HG02678 (cell line): ENCODE measurements around the gene BRINP2.

ENCODE experiments used
- ATAC-seq: cut with Tn5 transposase; IDR thresholded peaks from one replicate; pipeline ENCODE4 v1.9.1; 2021; ENCODE audit warnings: mild to moderate bottlenecking, moderate library complexity; ENCODE audit not compliant: unreplicated experiment

Gene BRINP2

GRCh38 chr1:177164380-177165068 lies 6.2 kb upstream of the BRINP2 start, which contains the start of gene ASTN1:
TSS of gene ASTN1 (minus strand) at chr1:177164712. CDS start at chr1:177164676, 36 bp downstream.
- no peak for ATAC-seq

DNA sequence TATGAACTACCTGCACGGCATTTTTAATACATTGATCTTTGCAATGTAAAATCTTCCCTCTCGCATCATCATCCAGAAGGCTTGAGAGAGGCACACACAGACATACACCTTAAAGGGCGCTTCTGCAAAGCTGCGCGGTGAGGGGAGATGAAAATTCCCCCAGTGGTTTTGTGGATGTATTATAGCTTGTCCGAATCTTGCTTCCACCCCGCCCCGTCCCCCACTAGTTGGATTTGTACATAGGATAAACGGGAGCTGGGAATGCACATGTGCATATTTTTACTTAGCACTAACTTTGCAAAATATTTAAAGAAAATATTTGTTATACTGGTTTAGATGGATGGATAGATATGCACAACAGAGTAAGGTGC lies 5.7 kb upstream of the BRINP2 start:
- ATAC-seq, result no peak

- no peak for ATAC-seq
Measured at GRCh38 chr1:177171536-177172123, 872 bp downstream of the BRINP2 start.

DNA sequence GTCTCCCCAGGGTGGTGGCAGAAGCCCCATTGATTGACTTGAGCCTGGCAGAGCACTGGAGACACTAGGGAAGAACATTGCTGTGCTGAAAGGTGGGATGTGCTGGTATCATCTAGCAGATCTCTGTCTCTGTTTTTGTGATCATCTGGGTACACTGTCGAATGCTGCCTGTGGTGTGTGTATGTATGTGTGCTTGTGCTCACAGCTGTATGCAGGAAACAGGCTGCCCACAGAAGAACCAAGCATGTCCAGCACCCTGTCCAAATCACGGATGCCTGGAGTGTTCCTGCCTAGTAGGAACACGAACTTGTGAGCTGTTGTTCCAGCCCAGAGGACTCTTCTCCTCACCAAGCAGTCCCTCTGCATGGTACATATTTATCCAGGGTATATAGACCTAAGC lies 1.5 kb downstream of the BRINP2 start:
- no peak for ATAC-seq

GRCh38 chr1:177172866-177173265 lies 2.1 kb downstream of the BRINP2 start:
- no peak for ATAC-seq

GRCh38 chr1:177173976-177174375 lies 3.2 kb downstream of the BRINP2 start:
- no peak for ATAC-seq

GRCh38 chr1:177174921-177175634 lies 4.3 kb downstream of the BRINP2 start:
- ATAC-seq, result no peak

DNA sequence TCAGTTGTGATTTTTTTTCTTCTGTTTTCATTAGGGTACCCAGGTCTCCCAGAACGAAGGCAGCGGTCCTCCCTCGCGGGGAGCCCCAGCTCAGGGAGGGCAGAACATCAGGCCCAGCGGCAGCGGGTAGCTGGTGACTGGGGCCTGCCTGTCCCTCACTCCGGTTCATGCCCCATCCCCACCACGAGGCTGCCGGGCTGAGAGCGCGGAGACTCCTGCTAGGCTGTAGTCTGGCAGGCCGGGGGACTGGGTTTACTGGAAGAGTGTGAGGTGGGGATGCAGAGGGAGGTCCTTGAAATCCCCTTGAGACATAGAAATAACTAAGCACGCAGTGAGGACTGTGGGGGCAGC lies 10.5 kb downstream of the BRINP2 start:
- ATAC-seq, result no peak

GRCh38 chr1:177181631-177182291 lies 11.0 kb downstream of the BRINP2 start:
- peak; percentile 95 for ATAC-seq

- no peak for ATAC-seq
Measured at GRCh38 chr1:177183836-177184235, 13.1 kb downstream of the BRINP2 start.

GRCh38 chr1:177185209-177185608 lies 14.5 kb downstream of the BRINP2 start:
- ATAC-seq, result no peak

DNA sequence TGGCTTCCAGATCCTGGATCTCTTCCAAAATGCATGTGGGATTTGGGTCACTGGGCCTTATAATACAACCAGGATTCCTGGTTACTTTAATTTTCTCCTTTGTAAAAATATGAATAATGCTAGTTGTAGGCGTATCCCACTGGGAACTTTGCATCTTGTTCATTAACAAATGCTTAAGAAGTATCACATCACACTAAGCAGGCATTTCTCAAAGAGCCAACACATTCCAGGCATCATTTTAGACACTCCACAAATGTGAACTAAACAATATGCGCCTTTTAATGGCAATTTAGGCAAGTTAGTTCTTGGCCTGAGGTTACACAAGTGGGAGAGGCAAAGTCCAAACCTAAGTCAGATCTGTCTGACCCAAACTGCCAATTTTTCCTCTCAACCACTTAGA lies 15.9 kb downstream of the BRINP2 start:
- ATAC-seq, result no peak

DNA sequence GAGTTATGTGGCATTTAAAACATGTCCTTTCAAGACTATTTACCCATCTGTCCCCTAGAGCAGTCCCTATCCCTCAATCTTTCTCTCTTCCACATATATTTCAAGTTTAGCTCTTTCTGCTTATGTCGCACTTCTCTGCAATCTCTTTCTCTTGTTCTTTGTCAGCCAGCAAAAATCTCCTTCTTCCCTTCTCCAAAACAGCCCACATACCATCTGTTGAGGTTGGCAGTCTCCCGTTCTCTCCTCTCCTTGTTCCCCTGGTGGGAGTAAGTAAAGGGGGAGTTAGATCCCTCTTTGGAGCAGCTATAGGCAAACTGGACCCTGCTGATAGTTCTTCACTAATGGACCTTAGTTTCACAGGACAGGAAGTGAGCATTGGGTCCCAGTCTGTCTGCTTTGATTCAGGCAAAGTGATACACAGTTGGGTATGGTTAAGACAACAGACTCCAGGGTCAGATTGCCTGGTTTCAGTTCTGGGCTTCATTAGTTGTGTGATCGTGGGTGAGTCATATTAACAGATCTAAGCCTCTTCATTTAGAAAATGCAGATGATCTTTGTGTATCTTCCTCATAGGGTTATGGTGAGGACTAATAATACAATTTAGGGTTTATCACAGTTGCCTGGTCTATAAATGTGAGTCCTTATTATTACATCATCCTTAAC lies 19.7 kb downstream of the BRINP2 start:
- ATAC-seq, result no peak

DNA sequence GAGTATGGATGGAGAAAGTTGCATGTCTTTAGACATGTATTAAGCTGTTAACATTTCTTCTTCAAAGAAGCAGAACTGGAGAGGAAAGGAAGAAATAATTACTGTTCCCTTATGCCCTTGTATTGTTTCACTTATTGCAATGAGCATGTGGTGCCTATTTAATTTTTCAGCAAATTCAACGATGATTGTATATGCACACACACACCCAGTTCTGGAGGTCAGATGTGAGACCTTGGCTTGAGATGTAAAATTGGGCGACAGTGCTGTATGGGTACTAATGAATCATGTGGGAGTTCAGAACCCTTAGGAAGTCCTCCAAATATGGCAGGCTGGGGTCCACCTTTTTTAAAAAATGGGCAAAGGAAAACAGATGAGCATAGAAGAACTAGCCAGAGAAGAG lies 27.5 kb downstream of the BRINP2 start:
- ATAC-seq, result no peak

DNA sequence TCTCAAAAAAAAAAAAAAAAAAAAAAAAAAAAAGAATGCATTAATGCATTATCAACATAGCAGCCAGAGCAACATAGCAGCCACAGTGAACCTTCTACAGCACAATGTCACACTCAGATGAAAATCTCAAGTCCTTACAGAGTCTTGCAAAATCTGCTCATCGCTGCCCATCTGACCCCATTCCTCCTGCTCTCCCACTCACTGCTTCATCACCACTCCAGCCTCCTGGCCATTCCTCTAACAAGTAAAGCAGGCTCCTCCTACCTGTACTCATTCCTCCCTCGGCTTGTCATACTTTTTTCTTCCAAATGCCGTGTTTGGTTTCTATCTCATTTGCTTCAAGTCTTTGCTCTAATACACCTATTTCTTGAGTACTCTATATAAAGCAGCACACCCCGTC lies 29.5 kb downstream of the BRINP2 start:
- ATAC-seq, result no peak

DNA sequence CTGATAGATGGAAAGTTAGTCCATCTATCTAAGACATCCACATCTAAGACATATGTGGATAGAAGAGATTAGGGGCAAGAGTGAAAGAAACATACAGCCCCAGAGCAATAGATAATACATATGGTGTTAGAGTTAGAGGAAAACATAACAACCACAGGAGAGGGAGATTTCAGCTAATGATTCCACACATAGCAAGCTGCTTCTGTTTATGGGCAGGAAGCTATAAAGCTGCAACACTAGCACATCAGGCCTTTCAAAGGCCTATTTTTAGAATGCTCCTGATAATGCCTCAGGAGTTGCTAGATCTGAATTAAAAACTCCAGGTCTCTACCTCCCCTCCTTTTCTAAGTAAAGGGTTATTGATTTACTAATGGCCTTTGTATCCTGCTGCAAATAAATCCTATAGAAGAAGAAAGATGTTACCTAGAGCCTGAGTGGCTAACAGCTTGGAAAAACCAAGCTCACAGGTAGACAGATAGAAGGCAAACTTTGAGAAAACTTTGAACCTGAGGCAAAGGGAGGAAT lies 36.1 kb downstream of the BRINP2 start:
- no peak for ATAC-seq

- ATAC-seq, result no peak
Measured at GRCh38 chr1:177208920-177209319, 38.2 kb downstream of the BRINP2 start.

GRCh38 chr1:177209357-177209756 lies 38.6 kb downstream of the BRINP2 start:
- no peak for ATAC-seq

GRCh38 chr1:177210071-177210470 lies 39.3 kb downstream of the BRINP2 start:
- no peak for ATAC-seq

DNA sequence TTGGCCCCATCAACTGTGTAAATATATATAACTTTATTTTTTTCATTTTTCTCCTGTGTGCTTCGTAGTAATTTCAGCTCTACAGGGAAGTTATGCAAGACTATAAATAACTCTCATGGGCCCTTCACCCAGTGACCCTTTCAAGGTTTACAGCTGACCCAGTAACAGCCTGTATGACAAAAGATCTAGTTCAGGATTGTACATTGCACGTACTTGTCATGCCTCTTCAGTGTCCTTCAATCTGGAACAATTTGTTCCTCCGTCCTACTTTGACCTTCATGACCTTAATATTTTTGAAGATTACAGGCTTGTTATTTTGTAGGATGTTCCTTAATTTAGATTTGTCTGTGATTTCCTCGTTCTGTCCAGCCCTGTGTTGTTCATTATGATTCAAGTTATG lies 40.5 kb downstream of the BRINP2 start:
- ATAC-seq, result no peak

GRCh38 chr1:177216587-177217202 lies 45.9 kb downstream of the BRINP2 start:
- ATAC-seq, result no peak
